ENCODE results near the gene HMX1.

GRCh38 chr4:8828869-8829268 lies 42.8 kb downstream of the HMX1 start:
- no peak for TF ChIP-seq CTCF (IDR thresholded peaks at IDR 0.05)
- no peak for TF ChIP-seq POLR2A (IDR thresholded peaks at IDR 0.05)
